Measurements from ENCODE around the gene SLCO3A1.

DNA sequence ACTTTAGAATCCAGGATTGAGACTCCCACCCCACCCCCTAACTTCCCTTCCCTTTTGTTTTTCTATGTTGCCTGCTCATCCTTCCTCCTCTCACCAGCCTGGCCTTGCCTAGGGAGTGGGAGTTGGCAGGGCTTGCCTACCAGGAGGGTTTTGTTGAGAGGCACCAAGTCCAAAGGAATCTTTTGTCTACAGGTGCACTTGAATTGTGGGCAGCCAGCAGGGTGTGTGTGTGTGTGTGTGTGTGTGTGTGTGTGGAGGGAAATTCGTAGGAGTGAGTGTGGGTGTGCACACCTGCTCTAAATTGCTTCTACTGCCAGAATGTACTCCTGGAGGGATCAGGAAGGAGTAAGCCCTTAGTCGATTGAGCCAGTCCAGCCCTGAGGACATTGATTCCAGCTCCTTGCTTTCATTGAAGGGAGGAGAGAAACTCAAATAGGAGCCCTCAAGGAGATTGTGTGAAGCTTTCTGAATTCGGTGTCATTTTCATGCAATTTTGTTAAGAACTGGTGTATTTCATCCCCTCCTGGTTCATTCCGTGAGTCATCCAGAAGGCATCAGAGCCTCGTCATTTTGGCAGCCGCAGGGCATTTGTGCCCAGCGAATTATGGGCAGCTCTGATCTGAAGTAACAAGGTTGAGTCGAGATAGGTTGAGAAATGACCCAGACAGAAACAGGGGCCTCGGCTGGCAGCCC lies 112.1 kb downstream of the SLCO3A1 start:
- TF ChIP-seq CTCF (IDR thresholded peaks at IDR 0.05), result no peak
- no peak for TF ChIP-seq POLR2A (IDR thresholded peaks at IDR 0.05)

All from adrenal gland (tissue), 5 donors.